ENCODE results near the gene ASRGL1.
"Not testable (repeated sequence)": the region's sequence is repeated elsewhere in the genome, so short reads cannot be mapped to it uniquely, and the experiment has no call there.

DNA sequence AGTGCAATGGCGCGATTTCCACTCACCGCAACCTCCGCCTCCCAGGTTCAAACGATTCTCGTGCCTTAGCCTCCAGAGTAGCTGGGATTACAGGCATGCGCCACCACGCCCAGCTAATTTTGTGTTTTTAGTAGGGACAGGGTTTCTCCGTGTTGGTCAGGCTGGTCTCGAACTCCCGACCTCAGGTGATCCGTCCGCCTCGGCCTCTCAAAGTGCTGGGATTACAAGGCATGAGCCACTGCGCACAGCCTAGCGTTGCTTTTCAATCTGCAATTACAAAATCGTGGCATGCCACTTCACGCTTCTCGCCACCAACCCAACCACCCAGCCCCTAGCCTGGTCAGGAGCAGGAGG lies 322 bp upstream of the ASRGL1 start:
- TF ChIP-seq, protein P1, sequence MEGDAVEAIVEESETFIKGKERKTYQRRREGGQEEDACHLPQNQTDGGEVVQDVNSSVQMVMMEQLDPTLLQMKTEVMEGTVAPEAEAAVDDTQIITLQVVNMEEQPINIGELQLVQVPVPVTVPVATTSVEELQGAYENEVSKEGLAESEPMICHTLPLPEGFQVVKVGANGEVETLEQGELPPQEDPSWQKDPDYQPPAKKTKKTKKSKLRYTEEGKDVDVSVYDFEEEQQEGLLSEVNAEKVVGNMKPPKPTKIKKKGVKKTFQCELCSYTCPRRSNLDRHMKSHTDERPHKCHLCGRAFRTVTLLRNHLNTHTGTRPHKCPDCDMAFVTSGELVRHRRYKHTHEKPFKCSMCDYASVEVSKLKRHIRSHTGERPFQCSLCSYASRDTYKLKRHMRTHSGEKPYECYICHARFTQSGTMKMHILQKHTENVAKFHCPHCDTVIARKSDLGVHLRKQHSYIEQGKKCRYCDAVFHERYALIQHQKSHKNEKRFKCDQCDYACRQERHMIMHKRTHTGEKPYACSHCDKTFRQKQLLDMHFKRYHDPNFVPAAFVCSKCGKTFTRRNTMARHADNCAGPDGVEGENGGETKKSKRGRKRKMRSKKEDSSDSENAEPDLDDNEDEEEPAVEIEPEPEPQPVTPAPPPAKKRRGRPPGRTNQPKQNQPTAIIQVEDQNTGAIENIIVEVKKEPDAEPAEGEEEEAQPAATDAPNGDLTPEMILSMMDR (IDR thresholded peaks at IDR 0.05; ENCODE audit: insufficient read depth, low read depth, low read length) = not testable (repeated sequence)
- TF ChIP-seq EZH2 (IDR thresholded peaks at IDR 0.05; ENCODE audit: insufficient read depth, low read length) = not testable (repeated sequence)

Data from astrocyte (in vitro differentiated cells and primary cell).